Caco-2 (cell line): ENCODE data around the gene ABHD8. TPM values are rescaled to one million over a fixed set of nuclear protein-coding genes. Genes with fewer than 3 reads are reported as not detected.

ENCODE experiments used
- BruUV-seq: library from RNA; stranded (reverse); fragments of 400-500 nt; replicated peaks from 2 replicates; lab custom pipeline; 2021; lab: Mats Ljungman, UMichigan
- CTCF ChIA-PET: fragments of 300-600 bp; sonication (Branson Sonifier 250); formaldehyde crosslinking; loops from one replicate; lab custom pipeline; 2022; ENCODE audit warnings: antibody characterized with exemption; lab: Charles Lee
- POLR2A ChIA-PET: fragments of 300-600 bp; sonication (Branson Sonifier 250); formaldehyde crosslinking; loops from one replicate; lab custom pipeline; 2022; ENCODE audit warnings: antibody characterized with exemption; lab: Charles Lee
- DNase-seq, 2 experiments: peaks; one replicate each; pipeline versions ENCODE4 v3.0.0 to v3.0.0-alpha.2; 2020 to 2022
- H3K27me3 ChIP-seq: replicated peaks from 2 replicates; pipeline ENCODE4 v1.6.0; 2011; ENCODE audit warnings: low read length; ENCODE audit not compliant: control insufficient read depth, insufficient read depth
- H3K36me3 ChIP-seq: 2 replicates; pipeline ENCODE4 v1.5.1; 2011; ENCODE audit warnings: low read length; ENCODE audit not compliant: control insufficient read depth, insufficient read depth
- H3K4me1 ChIP-seq: fragments of 250-450 bp; sonication (Bioruptor Pico); 2 replicates; pipeline ENCODE4 v1.5.1; 2020; ENCODE audit warnings: mild to moderate bottlenecking
- H3K4me3 ChIP-seq: 2 replicates; pipeline ENCODE4 v1.5.1; 2011; ENCODE audit warnings: low read depth, mild to moderate bottlenecking, control low read depth, low read length
- H3K9me3 ChIP-seq: fragments of 250-450 bp; sonication (Bioruptor Pico); 2 replicates; pipeline ENCODE4 v1.5.1; 2020; ENCODE audit warnings: mild to moderate bottlenecking, moderate library complexity
- H3K27ac Mint-ChIP-seq: one replicate; pipeline ENCODE4 v1.8.0; 2022; ENCODE audit warnings: mixed read lengths; ENCODE audit not compliant: unreplicated experiment
- H3K27me3 Mint-ChIP-seq: one replicate; pipeline ENCODE4 v1.8.0; 2022; ENCODE audit warnings: mixed read lengths; ENCODE audit not compliant: insufficient read depth, unreplicated experiment
- H3K36me3 Mint-ChIP-seq: one replicate; pipeline ENCODE4 v1.8.0; 2022; ENCODE audit warnings: mild to moderate bottlenecking, mixed read lengths; ENCODE audit not compliant: insufficient read depth, unreplicated experiment
- H3K4me1 Mint-ChIP-seq: one replicate; pipeline ENCODE4 v1.8.0; 2022; ENCODE audit warnings: low read depth, mixed read lengths; ENCODE audit not compliant: unreplicated experiment
- H3K4me3 Mint-ChIP-seq: one replicate; pipeline ENCODE4 v1.8.0; 2022; ENCODE audit warnings: mild to moderate bottlenecking, moderate library complexity, mixed read lengths; ENCODE audit not compliant: unreplicated experiment
- H3K9me3 Mint-ChIP-seq: one replicate; pipeline ENCODE4 v1.8.0; 2022; ENCODE audit warnings: mixed read lengths; ENCODE audit not compliant: unreplicated experiment
- intact Hi-C: fragments of 100-400 bp; cut with micrococcal nuclease; formaldehyde crosslinking; loops from one replicate; pipeline ENCODE4 v1.10.0; 2022; ENCODE audit not compliant: unreplicated experiment
- total RNA-seq: library from RNA; stranded (reverse); gene quantifications from 2 replicates; pipeline ENCODE4 v1.2.3, GENCODE V29; 2022
- TF ChIP-seq, protein P1 (sequence below), 2 experiments: fragments of 200-600 bp in 1 of 2; IDR thresholded peaks; 1 replicate in 1 of 2; 2 replicates in 1 of 2; pipeline versions ENCODE4 v1.5.1 to v1.8.0; 2011 to 2022; ENCODE audit warnings: antibody characterized with exemption in 1 of 2, control low read depth in 1 of 2, inconsistent platforms in 1 of 2, low read depth in 1 of 2, low read length in 1 of 2, mild to moderate bottlenecking in 1 of 2, moderate library complexity in 1 of 2; ENCODE audit not compliant: insufficient read depth in 1 of 2, severe bottlenecking in 1 of 2, unreplicated experiment in 1 of 2

Gene ABHD8
- total RNA-seq, 1 experiment from 2014 or later, result 11.3 TPM

- CTCF ChIA-PET, result interaction anchor here (1.1 kb wide), 1 partner anchor 19 kb away, joined by 4 read pairs; no protein-coding TSS in a partner anchor
- POLR2A ChIA-PET, result no interaction called here
- intact Hi-C loops, result no loop called here
These were observed 17.0 kb downstream of the ABHD8 start for GRCh38 chr19:17286263-17286662.

DNA sequence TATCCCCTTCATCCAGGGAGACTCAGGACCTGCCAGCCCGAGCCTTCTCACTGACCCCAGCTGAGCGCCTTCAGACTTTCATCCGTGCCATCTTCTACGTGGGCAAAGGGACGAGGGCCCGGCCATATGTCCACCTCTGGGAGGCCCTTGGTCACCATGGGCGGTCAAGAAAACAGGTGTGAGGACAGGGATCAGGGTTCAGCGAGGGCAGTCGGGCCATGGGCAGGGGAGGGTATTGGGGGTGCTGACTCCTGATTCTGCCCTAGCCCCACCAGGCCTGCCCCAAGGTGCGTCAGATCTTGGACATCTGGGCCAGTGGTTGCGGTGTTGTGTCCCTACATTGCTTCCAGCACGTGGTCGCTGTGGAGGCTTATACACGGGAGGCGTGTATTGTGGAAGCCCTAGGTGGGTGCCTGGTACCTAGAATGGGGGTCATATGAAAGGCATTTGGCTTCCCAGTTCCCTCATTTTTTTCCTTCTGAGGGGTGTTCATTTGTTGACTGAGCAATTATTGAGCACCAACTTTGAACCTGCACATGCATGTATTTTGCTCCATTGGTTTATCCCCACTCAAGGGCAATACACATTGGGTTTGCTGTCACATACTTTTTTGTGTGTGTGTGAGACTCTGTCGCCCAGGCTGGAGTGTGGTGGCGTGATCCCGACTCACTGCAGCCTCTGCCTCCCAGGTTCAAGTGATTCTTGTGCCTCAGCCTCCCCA is 17.6 kb downstream of the ABHD8 start:
- Mint-ChIP-seq H3K27ac (no peak overlapping the region), H3K4me1 (peaks cover 5% of the 10 kb centered on the region), H3K36me3 (peaks cover 19% of the 10 kb centered on the region), H3K27me3 (no peaks in the 10 kb centered on the region), H3K9me3 (no peaks in the 10 kb centered on the region), H3K4me3 (no peak overlapping the region)
- POLR2A ChIA-PET, result no interaction called here
- TF ChIP-seq, protein P1, sequence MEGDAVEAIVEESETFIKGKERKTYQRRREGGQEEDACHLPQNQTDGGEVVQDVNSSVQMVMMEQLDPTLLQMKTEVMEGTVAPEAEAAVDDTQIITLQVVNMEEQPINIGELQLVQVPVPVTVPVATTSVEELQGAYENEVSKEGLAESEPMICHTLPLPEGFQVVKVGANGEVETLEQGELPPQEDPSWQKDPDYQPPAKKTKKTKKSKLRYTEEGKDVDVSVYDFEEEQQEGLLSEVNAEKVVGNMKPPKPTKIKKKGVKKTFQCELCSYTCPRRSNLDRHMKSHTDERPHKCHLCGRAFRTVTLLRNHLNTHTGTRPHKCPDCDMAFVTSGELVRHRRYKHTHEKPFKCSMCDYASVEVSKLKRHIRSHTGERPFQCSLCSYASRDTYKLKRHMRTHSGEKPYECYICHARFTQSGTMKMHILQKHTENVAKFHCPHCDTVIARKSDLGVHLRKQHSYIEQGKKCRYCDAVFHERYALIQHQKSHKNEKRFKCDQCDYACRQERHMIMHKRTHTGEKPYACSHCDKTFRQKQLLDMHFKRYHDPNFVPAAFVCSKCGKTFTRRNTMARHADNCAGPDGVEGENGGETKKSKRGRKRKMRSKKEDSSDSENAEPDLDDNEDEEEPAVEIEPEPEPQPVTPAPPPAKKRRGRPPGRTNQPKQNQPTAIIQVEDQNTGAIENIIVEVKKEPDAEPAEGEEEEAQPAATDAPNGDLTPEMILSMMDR (IDR thresholded peaks at IDR 0.05; ENCODE audit: insufficient read depth in 1 of 2, low read depth in 1 of 2, low read length in 1 of 2, severe bottlenecking in 1 of 2, unreplicated experiment in 1 of 2), result no peak
- DNase-seq, result no peak
- Histone ChIP-seq H3K27me3 (no peaks in the 10 kb centered on the region), H3K36me3 (no peaks in the 10 kb centered on the region; the same call in 1 of the 2 replicates), H3K4me1 (peaks cover 11% of the 10 kb centered on the region; the same call in 1 of the 2 replicates), H3K4me3 (no peak overlapping the region), H3K9me3 (no peaks in the 10 kb centered on the region)
- CTCF ChIA-PET, result interaction anchor here (0.6 kb wide), 1 partner anchor 61 kb away, joined by 4 read pairs; no protein-coding TSS in a partner anchor
- intact Hi-C loops, result no loop called here
- no TSS peak for BruUV-seq

More at GRCh38 chr19:17286263-17286662, 17.0 kb downstream of the ABHD8 start:
- H3K9me3 Mint-ChIP-seq, result no peaks in the 10 kb centered on the region
- Histone ChIP-seq H3K9me3 (no peaks in the 10 kb centered on the region), H3K36me3 (no peaks in the 10 kb centered on the region; the same call in 1 of the 2 replicates), H3K4me3 (no peak overlapping the region), H3K4me1 (peaks cover 11% of the 10 kb centered on the region; the same call in 1 of the 2 replicates), H3K27me3 (no peaks in the 10 kb centered on the region)
- no TSS peak for BruUV-seq
- TF ChIP-seq, protein P1 (IDR thresholded peaks at IDR 0.05; ENCODE audit: insufficient read depth in 1 of 2, low read depth in 1 of 2, low read length in 1 of 2, severe bottlenecking in 1 of 2, unreplicated experiment in 1 of 2), result no peak
- peaks cover 19% of the 10 kb centered on the region for H3K36me3 Mint-ChIP-seq
- no peaks in the 10 kb centered on the region for H3K27me3 Mint-ChIP-seq
- no peak for DNase-seq
- no peak overlapping the region for H3K27ac Mint-ChIP-seq
- no peak overlapping the region for H3K4me3 Mint-ChIP-seq
- peaks cover 5% of the 10 kb centered on the region for H3K4me1 Mint-ChIP-seq

GRCh38 chr19:17283504-17283996 is 19.7 kb downstream of the ABHD8 start:
- TSS peak; percentile 8 for BruUV-seq
- H3K4me1 Mint-ChIP-seq, result peaks cover 5% of the 10 kb centered on the region
- no peak overlapping the region for H3K4me3 ChIP-seq
- H3K9me3 Mint-ChIP-seq, result no peaks in the 10 kb centered on the region
- H3K36me3 ChIP-seq, result no peaks in the 10 kb centered on the region; the same call in 1 of the 2 replicates
- H3K4me1 ChIP-seq, result peaks cover 11% of the 10 kb centered on the region; the same call in 1 of the 2 replicates
- no peak overlapping the region for H3K27ac Mint-ChIP-seq
- no peak overlapping the region for H3K4me3 Mint-ChIP-seq
- POLR2A ChIA-PET, result no interaction called here
- no peaks in the 10 kb centered on the region for H3K9me3 ChIP-seq
- CTCF ChIA-PET, result interaction anchor here (0.6 to 2.3 kb wide), 4 partner anchors 17 to 480 kb away, joined by 3 to 15 read pairs (median 4); partner anchors contain the start of genes BABAM1 and MRPL34
- no peaks in the 10 kb centered on the region for H3K27me3 ChIP-seq
- no peaks in the 10 kb centered on the region for H3K27me3 Mint-ChIP-seq
- H3K36me3 Mint-ChIP-seq, result peaks cover 26% of the 10 kb centered on the region
- TF ChIP-seq, protein P1 (IDR thresholded peaks at IDR 0.05; ENCODE audit: insufficient read depth in 1 of 2, low read depth in 1 of 2, low read length in 1 of 2, severe bottlenecking in 1 of 2, unreplicated experiment in 1 of 2), result no peak
- no peak for DNase-seq
- intact Hi-C loops, result loop anchor here (2.0 to 5.0 kb wide), 3 partner anchors 17 to 217 kb away; partner anchors contain the start of genes BABAM1 and NR2F6
